OCI-LY3 (cell line): ENCODE data around the gene REPS2.

Experiments used
- H2AFZ ChIP-seq: fragments of 200-600, 300-600 bp; shearing (Covaris generic); 2 replicates; pipeline ENCODE4 v1.6.0; 2014; ENCODE audit warnings: antibody characterized with exemption, low read depth, low read length
- H3K27ac ChIP-seq: fragments of 200-600, 300-600 bp; sonication (generic); 2 replicates; pipeline ENCODE4 v1.5.1; 2014; ENCODE audit warnings: mild to moderate bottlenecking, low read length, moderate library complexity, mixed read lengths
- H3K27me3 ChIP-seq: fragments of 200-600, 300-600 bp; sonication (generic); 2 replicates; pipeline ENCODE4 v1.6.1; 2014; ENCODE audit warnings: low read depth, low read length, mixed read lengths
- H3K36me3 ChIP-seq: fragments of 200-600, 300-600 bp; sonication (generic); replicated peaks from 2 replicates; pipeline ENCODE3; 2014; ENCODE audit warnings: low read depth, low read length, mixed read lengths
- H3K4me1 ChIP-seq: fragments of 300-600, 200-600 bp; sonication (generic); 2 replicates; pipeline ENCODE4 v1.6.1; 2014; ENCODE audit warnings: low read length, mixed read lengths
- H3K4me2 ChIP-seq: fragments of 200-600, 300-600 bp; sonication (generic); 2 replicates; pipeline ENCODE4 v1.6.1; 2014; ENCODE audit warnings: low read length, mixed read lengths
- H3K4me3 ChIP-seq: fragments of 300-600, 200-600 bp; sonication (generic); 2 replicates; pipeline ENCODE4 v1.5.1; 2014; ENCODE audit warnings: antibody characterized with exemption, mild to moderate bottlenecking, low read length, moderate library complexity
- H3K79me2 ChIP-seq: fragments of 300-600, 200-600 bp; shearing (Covaris generic); 2 replicates; pipeline ENCODE4 v1.6.1; 2014; ENCODE audit warnings: mild to moderate bottlenecking, low read length, mixed read lengths
- H3K9ac ChIP-seq: fragments of 300-600, 200-600 bp; shearing (Covaris generic); 2 replicates; pipeline ENCODE4 v1.6.0; 2014; ENCODE audit warnings: mild to moderate bottlenecking, low read length, moderate library complexity
- H3K9me3 ChIP-seq: fragments of 200-600, 300-600 bp; shearing (Covaris generic); 2 replicates; pipeline ENCODE4 v1.6.1; 2014; ENCODE audit warnings: low read length, mixed read lengths; ENCODE audit not compliant: insufficient read depth
- H4K20me1 ChIP-seq: fragments of 200-600, 300-600 bp; sonication (generic); 2 replicates; pipeline ENCODE4 v1.6.1; 2016; ENCODE audit warnings: low read length, mixed read lengths; ENCODE audit not compliant: insufficient read depth
- CTCF ChIP-seq: fragments of 200-600, 300-600 bp; sonication (generic); IDR thresholded peaks from 2 replicates; pipeline ENCODE4 v1.5.1; 2014; ENCODE audit warnings: antibody characterized with exemption, low read length, low read depth
- EZH2phosphoT487 ChIP-seq: fragments of 200-600 bp; shearing (Covaris generic); IDR thresholded peaks from 2 replicates; pipeline ENCODE4 v1.6.1; 2018; ENCODE audit warnings: antibody characterized with exemption, mixed run types, low read depth

The REPS2 gene

DNA sequence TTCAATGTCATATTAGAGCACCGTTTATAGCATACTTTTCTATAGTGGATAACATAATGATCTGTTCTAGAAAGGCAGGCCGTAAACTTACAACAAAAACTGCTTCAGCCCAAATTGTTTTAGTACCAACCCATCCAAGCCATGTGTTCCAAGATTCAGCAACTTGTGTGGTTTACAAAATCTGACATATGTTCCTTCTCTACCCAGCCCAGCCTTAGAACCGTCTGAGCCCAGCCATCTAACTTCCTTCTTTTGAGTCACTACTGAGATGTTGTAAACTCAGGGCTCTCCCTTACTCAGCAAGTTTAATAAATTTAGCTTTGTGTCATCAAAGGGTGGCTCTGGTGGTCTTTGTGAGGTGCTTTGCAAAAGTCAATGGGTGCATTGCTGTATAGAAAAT lies 32.4 kb upstream of the REPS2 start:
- no peaks in the 10 kb centered on the region for H3K9me3 ChIP-seq

DNA sequence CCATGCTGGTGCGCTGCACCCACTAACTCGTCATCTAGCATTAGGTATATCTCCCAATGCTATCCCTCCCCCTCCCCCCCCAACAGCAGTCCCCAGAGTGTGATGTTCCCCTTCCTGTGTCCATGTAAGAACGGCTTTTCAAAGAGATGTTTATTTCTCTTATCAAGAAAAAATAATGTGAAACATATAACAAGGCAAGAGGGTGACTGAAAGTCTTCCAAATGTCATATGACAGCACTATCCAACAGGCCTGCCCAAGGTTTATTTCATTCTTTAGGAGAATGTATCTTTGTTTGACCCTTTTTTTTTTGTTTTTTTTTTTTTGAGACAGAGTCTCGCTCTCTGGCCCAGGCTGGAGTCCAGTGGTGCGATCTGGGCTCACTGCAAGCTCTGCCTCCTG lies 29.9 kb upstream of the REPS2 start:
- H3K4me1 ChIP-seq = no peaks in the 10 kb centered on the region
- no peak overlapping the region for H2AFZ ChIP-seq
- no peaks in the 10 kb centered on the region for H3K27me3 ChIP-seq
- H4K20me1 ChIP-seq = no peaks in the 10 kb centered on the region
- TF ChIP-seq EZH2phosphoT487 = no peak
- TF ChIP-seq CTCF = no peak
- H3K9me3 ChIP-seq = no peaks in the 10 kb centered on the region
- H3K9ac ChIP-seq = no peak overlapping the region
- no peaks in the 10 kb centered on the region for H3K36me3 ChIP-seq
- H3K27ac ChIP-seq = no peak overlapping the region
- H3K4me3 ChIP-seq = no peak overlapping the region
- H3K4me2 ChIP-seq = no peak overlapping the region
- H3K79me2 ChIP-seq = no peaks in the 10 kb centered on the region

More for the DNA sequence above, 32.4 kb upstream of the REPS2 start:
- no peaks in the 10 kb centered on the region for H3K36me3 ChIP-seq
- H3K4me1 ChIP-seq = no peaks in the 10 kb centered on the region
- no peak overlapping the region for H3K27ac ChIP-seq
- H3K9ac ChIP-seq = no peak overlapping the region
- H3K27me3 ChIP-seq = no peaks in the 10 kb centered on the region
- H2AFZ ChIP-seq = no peak overlapping the region
- H3K4me3 ChIP-seq = no peak overlapping the region
- TF ChIP-seq CTCF (no peak), EZH2phosphoT487 (no peak)
- no peaks in the 10 kb centered on the region for H3K79me2 ChIP-seq
- H4K20me1 ChIP-seq = no peaks in the 10 kb centered on the region
- no peak overlapping the region for H3K4me2 ChIP-seq

GRCh38 chrX:16917120-16917519 lies 29.3 kb upstream of the REPS2 start:
- no peak for TF ChIP-seq CTCF
- no peak for TF ChIP-seq EZH2phosphoT487

GRCh38 chrX:16918979-16919378 lies 27.5 kb upstream of the REPS2 start:
- Histone ChIP-seq H4K20me1 (no peaks in the 10 kb centered on the region), H3K27ac (no peak overlapping the region), H3K9me3 (no peaks in the 10 kb centered on the region), H3K9ac (no peak overlapping the region), H3K36me3 (no peaks in the 10 kb centered on the region), H3K4me2 (no peak overlapping the region), H3K4me1 (no peaks in the 10 kb centered on the region), H3K27me3 (no peaks in the 10 kb centered on the region), H2AFZ (no peak overlapping the region), H3K79me2 (no peaks in the 10 kb centered on the region), H3K4me3 (no peak overlapping the region)
- no peak for TF ChIP-seq CTCF
- no peak for TF ChIP-seq EZH2phosphoT487

More at GRCh38 chrX:16917120-16917519, 29.3 kb upstream of the REPS2 start:
- Histone ChIP-seq H3K9me3 (no peaks in the 10 kb centered on the region), H3K9ac (no peak overlapping the region), H3K4me2 (no peak overlapping the region), H3K36me3 (no peaks in the 10 kb centered on the region), H3K79me2 (no peaks in the 10 kb centered on the region), H3K27me3 (no peaks in the 10 kb centered on the region), H3K27ac (no peak overlapping the region), H4K20me1 (no peaks in the 10 kb centered on the region), H3K4me1 (no peaks in the 10 kb centered on the region), H3K4me3 (no peak overlapping the region), H2AFZ (no peak overlapping the region)
